GM19099 (cell line): ENCODE measurements around the gene ANGEL2.

ENCODE experiments used
- POLR2A ChIP-seq: IDR thresholded peaks from 3 replicates; pipeline ENCODE4 v1.6.1; 2011; ENCODE audit warnings: low read depth; ENCODE audit not compliant: insufficient read length; ENCODE audit errors: extremely low read depth

The ANGEL2 gene

GRCh38 chr1:213015099-213016050 lies at the start of gene ANGEL2:
ANGEL2 (minus strand) TSS chr1:213015867; CDS start chr1:213015671, 196 bp downstream.
- TF ChIP-seq POLR2A: peak; percentile 89

DNA sequence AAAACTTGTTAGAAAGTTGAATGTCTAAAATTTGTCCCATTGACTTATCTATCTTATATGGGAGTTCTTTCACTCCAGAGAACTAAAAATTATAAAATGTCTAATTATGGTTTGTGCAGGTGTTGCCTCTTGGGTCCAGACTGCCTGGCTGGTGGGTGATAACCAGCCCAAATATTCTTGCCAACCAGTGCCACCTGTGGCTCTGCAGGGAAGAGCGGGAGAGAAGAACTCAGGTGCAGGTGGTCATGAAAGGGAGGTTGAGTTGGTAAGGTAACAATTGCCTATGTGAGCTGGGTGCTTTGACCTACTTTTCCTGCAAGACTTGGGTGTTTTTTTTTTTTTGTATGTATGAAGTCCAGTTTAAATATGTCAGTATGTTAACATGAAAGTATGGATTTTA lies 45.6 kb upstream of the ANGEL2 start:
- TF ChIP-seq POLR2A: no peak

GRCh38 chr1:213060836-213061235 lies 45.2 kb upstream of the ANGEL2 start:
- TF ChIP-seq POLR2A: no peak

DNA sequence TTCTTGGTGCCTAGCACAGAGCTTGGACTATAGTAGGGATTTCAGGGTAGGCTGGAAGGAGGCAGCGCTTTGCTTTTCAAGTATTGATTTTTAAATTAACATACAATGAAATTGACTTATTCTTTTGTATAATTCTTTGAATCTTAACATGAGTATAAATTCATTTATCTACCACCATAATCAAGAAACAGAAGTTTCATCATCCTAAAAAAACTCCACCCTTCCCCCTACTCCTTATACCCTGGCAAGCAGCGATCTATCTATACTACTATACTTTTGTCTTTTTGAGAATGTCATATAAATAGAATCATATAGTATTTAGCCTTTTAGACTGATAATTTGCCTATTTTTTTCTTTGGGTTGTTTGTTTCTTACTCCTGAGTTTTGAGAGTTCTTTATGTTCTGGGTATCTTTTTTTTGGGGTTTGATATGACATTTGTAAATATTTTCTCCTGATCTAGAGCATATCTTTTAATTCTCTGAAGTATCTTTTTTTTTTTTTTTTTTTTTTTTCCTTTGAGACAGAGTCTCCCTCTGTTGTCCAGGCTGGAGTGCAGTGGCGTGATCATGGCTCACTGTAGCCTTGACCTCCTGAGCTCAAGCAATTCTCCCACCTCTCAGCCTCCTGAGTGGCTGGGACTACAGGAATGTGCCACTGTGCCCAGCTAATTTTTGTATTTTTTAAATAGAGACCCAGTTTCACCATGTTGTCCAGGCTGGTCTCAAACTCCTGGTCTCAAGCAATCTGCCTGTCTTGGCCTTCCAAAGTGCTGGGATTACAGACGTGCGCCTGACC lies 41.8 kb upstream of the ANGEL2 start:
- TF ChIP-seq POLR2A: no peak

- TF ChIP-seq POLR2A: no peak
Observed at GRCh38 chr1:213055767-213056166, 40.1 kb upstream of the ANGEL2 start.

DNA sequence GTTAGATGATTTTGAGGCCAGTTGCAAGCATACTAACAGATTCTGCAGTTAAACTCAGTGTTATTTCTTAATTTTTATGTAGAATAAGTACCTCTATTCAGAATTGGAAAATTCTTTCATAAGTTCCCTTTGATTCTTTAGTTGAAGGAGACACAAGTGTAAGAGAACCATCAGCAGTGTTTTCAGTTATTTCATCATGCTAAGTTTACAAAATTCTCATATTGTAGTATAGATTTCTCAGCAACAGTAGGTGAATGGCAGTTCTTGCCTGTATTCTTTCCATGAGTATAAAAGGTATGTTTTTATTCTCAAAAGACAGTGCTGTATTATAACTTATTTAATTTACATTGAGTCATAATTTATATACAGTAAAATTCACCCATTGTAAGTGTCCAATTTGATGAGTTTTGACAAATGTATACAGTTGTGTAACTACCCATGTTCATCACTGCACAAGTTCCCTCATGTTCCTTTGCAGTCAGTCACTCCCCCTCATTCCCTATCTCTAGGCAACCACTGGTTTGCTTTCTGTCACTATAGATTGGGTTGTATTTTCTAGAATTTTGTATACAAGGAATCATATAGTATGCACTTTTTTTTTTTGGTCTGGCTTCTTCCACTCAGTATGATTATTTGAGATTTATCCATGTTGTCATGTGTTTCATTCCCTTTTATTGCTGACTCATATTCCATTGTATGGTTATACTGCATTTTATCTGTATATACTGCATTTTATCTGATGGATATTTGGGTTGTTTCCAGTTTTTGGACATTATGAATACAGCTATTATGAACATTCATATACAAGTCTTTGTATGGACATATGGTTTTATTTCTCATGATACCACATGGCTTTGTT lies 39.3 kb upstream of the ANGEL2 start:
- TF ChIP-seq POLR2A: no peak

GRCh38 chr1:213054142-213054541 lies 38.5 kb upstream of the ANGEL2 start:
- TF ChIP-seq POLR2A: no peak

GRCh38 chr1:213053455-213053854 lies 37.8 kb upstream of the ANGEL2 start:
- no peak for TF ChIP-seq POLR2A

DNA sequence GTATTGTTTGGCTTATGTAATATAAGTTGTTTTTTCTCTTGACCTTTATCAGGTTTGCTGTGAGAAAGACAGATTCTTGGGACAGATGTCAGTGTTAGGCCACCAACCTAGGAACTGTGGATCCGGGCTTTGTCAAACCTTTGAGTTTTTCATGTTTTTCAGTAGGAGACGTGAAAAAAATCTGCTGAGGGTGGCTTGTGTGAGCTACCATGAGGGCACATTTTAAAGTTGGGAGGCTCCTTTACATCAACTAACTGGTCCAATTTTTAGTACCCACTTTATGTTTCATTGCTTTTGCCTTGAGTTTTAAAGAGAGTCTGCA lies 36.2 kb upstream of the ANGEL2 start:
- TF ChIP-seq POLR2A: no peak

GRCh38 chr1:213051127-213051880 lies 35.6 kb upstream of the ANGEL2 start, which contains the start of gene RPS6KC1:
RPS6KC1 (plus strand) TSS chr1:213051241; CDS start chr1:213051405, 164 bp downstream.
- peak; percentile 61 for TF ChIP-seq POLR2A

DNA sequence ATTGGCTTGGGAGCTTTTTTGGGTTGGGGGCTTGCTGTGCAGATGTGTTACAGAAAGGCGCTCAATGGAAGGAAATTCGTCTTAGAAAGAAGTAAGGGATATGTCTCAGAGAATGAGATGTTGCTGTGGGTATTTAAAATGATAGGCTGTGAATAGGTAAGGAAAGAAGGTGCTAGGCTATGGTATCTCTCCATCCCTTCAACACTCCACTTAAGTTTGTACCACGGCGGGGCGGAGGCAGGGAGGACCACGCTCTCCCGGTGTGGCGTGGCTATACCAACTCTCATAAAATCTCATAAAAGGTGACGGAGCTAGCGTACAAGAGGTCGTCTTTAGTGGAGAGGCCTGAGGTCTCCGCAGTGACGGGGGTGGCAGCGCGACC lies 35.1 kb upstream of the ANGEL2 start:
- no peak for TF ChIP-seq POLR2A

DNA sequence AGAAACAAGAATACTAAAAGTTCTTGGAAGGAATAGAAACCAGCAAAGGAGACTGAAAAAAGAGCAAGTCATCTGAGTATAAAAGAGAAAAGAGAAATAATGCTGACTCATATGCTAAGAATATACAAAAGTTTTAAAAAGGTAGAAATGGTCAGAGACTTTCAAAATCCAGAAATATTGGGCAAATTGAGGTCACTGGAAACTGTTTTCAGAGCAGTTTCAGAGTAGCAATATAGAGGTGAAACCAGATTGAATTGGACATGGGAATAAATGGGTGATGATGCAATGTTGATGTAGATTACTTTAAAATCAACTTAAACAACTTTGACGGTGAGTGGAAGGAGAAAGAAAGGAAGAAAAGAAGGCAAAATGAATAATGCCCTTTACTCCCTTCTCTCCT lies 33.6 kb upstream of the ANGEL2 start:
- no peak for TF ChIP-seq POLR2A

GRCh38 chr1:213041443-213041842 lies 25.8 kb upstream of the ANGEL2 start:
- TF ChIP-seq POLR2A: no peak

DNA sequence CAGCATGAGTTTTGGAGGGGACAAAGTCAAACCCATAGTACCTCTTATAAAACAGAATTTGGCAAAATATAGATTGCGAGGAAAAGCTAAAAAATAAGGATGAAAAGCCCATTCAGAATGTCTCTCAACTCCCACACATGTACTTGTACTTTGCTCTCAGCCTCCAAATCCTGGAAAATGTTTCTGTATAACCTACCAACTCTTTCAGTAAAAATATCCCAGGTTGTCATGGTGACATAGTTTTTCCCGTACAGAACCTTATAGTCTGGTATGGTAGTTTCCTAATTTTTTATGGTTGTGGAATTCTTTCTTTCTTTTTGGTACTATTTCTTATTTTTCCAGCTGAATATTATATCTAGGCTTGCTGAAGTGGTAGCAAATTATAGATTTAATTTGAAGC lies 19.9 kb upstream of the ANGEL2 start:
- TF ChIP-seq POLR2A: no peak
